ENCODE results near the gene HPCAL4. TPM values are rescaled to one million over a fixed set of nuclear protein-coding genes. Genes with fewer than 3 reads are reported as not detected.

The HPCAL4 gene
- total RNA-seq, 4 donors from 2014 or later = 0.55 TPM; not detected in 3

DNA sequence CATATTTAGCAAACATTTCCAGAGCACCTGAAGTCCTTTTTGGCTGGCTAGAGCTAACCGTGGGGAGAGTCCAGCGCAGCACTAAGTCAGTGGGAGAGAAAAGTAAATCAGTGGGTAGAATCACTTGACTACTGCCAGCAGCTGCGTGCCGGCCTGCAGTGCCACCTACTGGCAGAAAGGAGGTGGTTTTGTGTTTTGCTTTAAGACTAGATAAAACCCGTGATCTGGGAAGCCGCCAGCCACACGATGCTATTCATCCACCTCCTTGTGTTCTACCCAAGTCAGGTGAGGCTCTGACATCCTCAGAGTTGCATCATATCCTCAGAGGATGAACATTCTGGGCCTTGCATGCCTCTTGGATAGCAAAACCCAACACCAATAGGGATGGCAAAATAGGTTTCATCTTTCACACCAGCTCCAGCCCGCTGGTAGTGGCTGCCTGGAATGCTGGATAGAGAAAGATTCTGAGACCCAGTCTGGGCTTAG is 37.6 kb downstream of the HPCAL4 start:
- Histone ChIP-seq H3K4me1 (peaks cover 9% of the 10 kb centered on the region), H3K4me3 (no peak overlapping the region), H3K36me3 (no peaks in the 10 kb centered on the region), H3K9me3 (no peaks in the 10 kb centered on the region), H3K27ac (no peak overlapping the region), H3K27me3 (no peaks in the 10 kb centered on the region)
- 7% methylated on average over 7 of the region's 8 CpGs for WGBS
- peak; percentile 86 to 88 for DNase-seq (ENCODE audit: low spot score in 2 of 2)
- no peak for TF ChIP-seq POLR2A (IDR thresholded peaks at IDR 0.05)
- TF ChIP-seq, protein P1, sequence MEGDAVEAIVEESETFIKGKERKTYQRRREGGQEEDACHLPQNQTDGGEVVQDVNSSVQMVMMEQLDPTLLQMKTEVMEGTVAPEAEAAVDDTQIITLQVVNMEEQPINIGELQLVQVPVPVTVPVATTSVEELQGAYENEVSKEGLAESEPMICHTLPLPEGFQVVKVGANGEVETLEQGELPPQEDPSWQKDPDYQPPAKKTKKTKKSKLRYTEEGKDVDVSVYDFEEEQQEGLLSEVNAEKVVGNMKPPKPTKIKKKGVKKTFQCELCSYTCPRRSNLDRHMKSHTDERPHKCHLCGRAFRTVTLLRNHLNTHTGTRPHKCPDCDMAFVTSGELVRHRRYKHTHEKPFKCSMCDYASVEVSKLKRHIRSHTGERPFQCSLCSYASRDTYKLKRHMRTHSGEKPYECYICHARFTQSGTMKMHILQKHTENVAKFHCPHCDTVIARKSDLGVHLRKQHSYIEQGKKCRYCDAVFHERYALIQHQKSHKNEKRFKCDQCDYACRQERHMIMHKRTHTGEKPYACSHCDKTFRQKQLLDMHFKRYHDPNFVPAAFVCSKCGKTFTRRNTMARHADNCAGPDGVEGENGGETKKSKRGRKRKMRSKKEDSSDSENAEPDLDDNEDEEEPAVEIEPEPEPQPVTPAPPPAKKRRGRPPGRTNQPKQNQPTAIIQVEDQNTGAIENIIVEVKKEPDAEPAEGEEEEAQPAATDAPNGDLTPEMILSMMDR (IDR thresholded peaks at IDR 0.05) = peak; percentile 75 to 88

DNA sequence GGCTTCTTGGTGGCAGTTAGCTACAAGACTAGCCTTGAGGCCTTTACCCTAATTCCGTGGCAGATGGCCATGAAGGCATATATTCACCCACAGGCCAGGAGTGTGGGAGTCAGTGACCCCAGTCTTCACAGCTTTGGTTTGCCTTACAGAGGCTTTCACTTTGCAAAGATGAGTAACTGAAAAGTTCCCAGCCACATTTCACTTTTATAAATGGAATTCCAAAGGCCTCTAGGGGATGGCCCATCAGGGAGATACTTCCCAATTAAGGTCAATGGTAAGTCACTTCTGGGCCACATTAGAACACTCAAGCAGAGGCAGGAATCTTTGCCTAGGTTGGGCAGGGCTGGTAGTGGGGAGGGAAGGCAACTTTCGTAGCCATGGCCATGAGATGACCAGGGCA is 38.7 kb downstream of the HPCAL4 start:
- 89% methylated on average over 2 of the region's 2 CpGs for WGBS
- Histone ChIP-seq H3K27me3 (no peaks in the 10 kb centered on the region), H3K27ac (no peak overlapping the region), H3K9me3 (no peaks in the 10 kb centered on the region), H3K4me1 (peaks cover 10% of the 10 kb centered on the region), H3K36me3 (no peaks in the 10 kb centered on the region), H3K4me3 (no peak overlapping the region)
- DNase-seq (ENCODE audit: low spot score in 2 of 2) = no peak
- TF ChIP-seq POLR2AphosphoS5 (IDR thresholded peaks at IDR 0.05) = no peak
- TF ChIP-seq EP300 (IDR thresholded peaks at IDR 0.05) = no peak
- TF ChIP-seq POLR2A (IDR thresholded peaks at IDR 0.05) = no peak

DNA sequence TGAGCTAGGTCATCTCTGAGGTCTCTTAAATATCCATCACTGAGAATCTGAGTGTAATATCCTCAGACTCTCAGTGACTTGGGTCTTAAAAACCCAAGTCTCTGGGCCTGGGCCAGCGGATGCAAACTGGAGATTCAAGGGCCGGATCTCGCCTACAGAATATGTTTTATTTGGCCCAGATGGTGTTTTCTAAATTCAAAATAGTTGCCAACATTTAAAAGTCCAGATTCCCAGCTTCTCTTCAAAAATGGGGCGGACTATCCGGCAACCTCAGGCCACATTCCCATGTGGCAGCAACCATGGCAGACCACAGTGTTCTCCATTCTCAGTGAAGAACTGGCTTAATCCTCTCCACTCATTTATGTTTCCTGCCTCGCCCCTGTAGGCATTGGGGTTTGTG is 39.1 kb downstream of the HPCAL4 start:
- no peaks in the 10 kb centered on the region for H3K27me3 ChIP-seq
- H3K4me1 ChIP-seq = peaks cover 12% of the 10 kb centered on the region
- H3K9me3 ChIP-seq = no peaks in the 10 kb centered on the region
- H3K4me3 ChIP-seq = no peak overlapping the region
- TF ChIP-seq POLR2A (IDR thresholded peaks at IDR 0.05) (no peak), POLR2AphosphoS5 (IDR thresholded peaks at IDR 0.05) (no peak), EP300 (IDR thresholded peaks at IDR 0.05) (no peak)
- TF ChIP-seq, protein P1 (IDR thresholded peaks at IDR 0.05) = no peak
- H3K36me3 ChIP-seq = no peaks in the 10 kb centered on the region
- no peak overlapping the region for H3K27ac ChIP-seq
- DNase-seq (ENCODE audit: low spot score in 2 of 2) = no peak
- WGBS = 81% methylated on average over 6 of the region's 6 CpGs

DNA sequence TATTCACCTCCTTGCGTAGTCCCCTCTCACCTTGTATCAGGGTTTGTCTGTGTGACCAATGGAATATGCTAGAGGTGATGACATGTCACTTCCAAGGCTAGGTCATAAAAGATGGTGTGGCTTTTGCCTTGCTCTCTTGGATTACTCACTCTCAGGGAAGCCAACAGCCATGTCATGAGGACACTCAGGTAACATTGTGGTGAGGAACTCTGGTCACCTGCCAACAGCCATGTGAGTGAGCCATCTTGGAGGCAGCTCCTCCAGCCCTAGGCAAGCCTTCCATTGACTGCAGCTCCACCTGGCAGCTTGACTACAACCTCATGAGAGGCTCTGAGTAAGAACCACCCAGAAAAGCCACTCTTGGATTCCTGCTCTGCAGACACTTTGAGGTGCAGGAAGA is 40.8 kb downstream of the HPCAL4 start:
- Histone ChIP-seq H3K4me3 (no peak overlapping the region), H3K27ac (no peak overlapping the region), H3K4me1 (peaks cover 24% of the 10 kb centered on the region), H3K27me3 (no peaks in the 10 kb centered on the region), H3K9me3 (no peaks in the 10 kb centered on the region), H3K36me3 (no peaks in the 10 kb centered on the region)
- no peak for DNase-seq (ENCODE audit: low spot score in 2 of 2)
- 100% methylated on average over 1 of the region's 1 CpG for WGBS
- no peak for TF ChIP-seq POLR2A (IDR thresholded peaks at IDR 0.05)
- TF ChIP-seq EP300 (IDR thresholded peaks at IDR 0.05) = no peak
- TF ChIP-seq, protein P1 (IDR thresholded peaks at IDR 0.05) = no peak
- no peak for TF ChIP-seq POLR2AphosphoS5 (IDR thresholded peaks at IDR 0.05)

DNA sequence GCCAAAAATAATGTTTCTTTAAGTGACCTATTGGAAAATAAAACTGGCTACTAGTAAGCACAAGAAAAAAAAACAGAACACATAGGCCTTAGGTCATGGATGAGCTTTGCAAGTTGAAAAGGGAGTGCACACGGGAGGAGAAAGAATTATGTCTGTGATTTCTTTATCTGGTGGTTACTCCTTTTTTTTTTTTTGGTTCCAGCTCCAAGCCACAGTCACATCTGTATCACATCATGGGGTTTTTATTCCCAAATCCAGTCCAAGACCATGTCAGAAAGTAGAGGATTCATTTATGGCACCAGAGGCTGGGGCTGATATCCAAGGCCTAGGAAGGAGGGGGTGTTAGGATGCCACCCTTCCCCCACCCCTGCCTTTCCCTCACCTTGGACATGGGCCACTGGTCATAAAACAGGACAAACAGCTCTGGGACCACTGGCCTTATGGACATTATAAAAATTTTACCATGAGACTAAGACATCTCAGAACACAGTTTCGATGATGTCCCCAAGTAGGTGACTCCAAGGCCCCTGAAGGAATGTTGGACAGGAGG is 41.5 kb downstream of the HPCAL4 start:
- no peaks in the 10 kb centered on the region for H3K36me3 ChIP-seq
- no peaks in the 10 kb centered on the region for H3K9me3 ChIP-seq
- 77% methylated on average over 2 of the region's 2 CpGs for WGBS
- no peaks in the 10 kb centered on the region for H3K27me3 ChIP-seq
- no peak for DNase-seq (ENCODE audit: low spot score in 2 of 2)
- H3K27ac ChIP-seq = no peak overlapping the region
- TF ChIP-seq EP300 (IDR thresholded peaks at IDR 0.05) = no peak
- TF ChIP-seq POLR2A (IDR thresholded peaks at IDR 0.05) = no peak
- TF ChIP-seq, protein P1 (IDR thresholded peaks at IDR 0.05) = no peak
- no peak for TF ChIP-seq POLR2AphosphoS5 (IDR thresholded peaks at IDR 0.05)
- peaks cover 24% of the 10 kb centered on the region for H3K4me1 ChIP-seq
- H3K4me3 ChIP-seq = no peak overlapping the region

DNA sequence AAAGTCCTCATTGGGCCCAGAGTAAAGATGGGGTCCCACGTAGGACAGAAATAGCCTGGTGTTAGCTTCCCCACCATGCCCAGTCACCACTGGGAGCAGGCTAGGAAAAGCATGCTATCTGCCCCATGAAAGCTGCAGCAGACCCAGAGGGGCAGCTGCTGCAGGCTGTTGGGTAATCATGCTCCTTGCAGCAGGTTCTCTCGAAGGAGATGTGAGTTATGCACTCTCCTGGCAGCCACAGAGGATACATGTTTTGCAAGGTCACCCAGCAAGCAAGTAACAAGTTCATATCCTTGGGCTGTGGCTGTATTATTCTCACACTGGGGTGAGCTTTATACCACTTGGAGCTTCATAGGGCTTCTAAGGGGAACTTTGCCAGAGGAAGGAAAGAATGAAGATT is 42.7 kb downstream of the HPCAL4 start:
- Histone ChIP-seq H3K36me3 (no peaks in the 10 kb centered on the region), H3K27ac (no peak overlapping the region), H3K9me3 (no peaks in the 10 kb centered on the region), H3K4me1 (peaks cover 21% of the 10 kb centered on the region), H3K4me3 (no peak overlapping the region), H3K27me3 (no peaks in the 10 kb centered on the region)
- WGBS = 58% methylated on average over 2 of the region's 2 CpGs
- no peak for DNase-seq (ENCODE audit: low spot score in 2 of 2)
- TF ChIP-seq EP300 (IDR thresholded peaks at IDR 0.05) (no peak), POLR2A (IDR thresholded peaks at IDR 0.05) (no peak), POLR2AphosphoS5 (IDR thresholded peaks at IDR 0.05) (no peak)
- TF ChIP-seq, protein P1 (IDR thresholded peaks at IDR 0.05) = no peak

Data from suprapubic skin (tissue), 4 donors.